K562 (cell line): ENCODE data around the gene IGF2BP3. TPM values are rescaled to one million over a fixed set of nuclear protein-coding genes. Genes with fewer than 3 reads are reported as not detected.

ENCODE experiments used
- CUX1 ChIP-seq: fragments of 200-800 bp; sonication (Bioruptor generic); IDR thresholded peaks from 2 replicates; pipeline ENCODE4 v1.6.1; 2016; ENCODE audit warnings: missing genetic modification characterization, missing compliant biosample characterization
- DNMT1 ChIP-seq: fragments of 450-650 bp; IDR thresholded peaks from 2 replicates; pipeline ENCODE4 v1.6.1; 2016; ENCODE audit warnings: antibody characterized with exemption, mild to moderate bottlenecking
- FOXK1 ChIP-seq: sonication (generic); formaldehyde crosslinking; IDR thresholded peaks from 2 replicates; pipeline ENCODE4 v1.8.0; 2022; ENCODE audit warnings: missing genetic modification reagents, mild to moderate bottlenecking, borderline replicate concordance
- GABPB2 ChIP-seq: fragments of 250-450 bp; sonication (Bioruptor Pico); conservative IDR thresholded peaks from 2 replicates; pipeline ENCODE4 v1.5.1; 2021; ENCODE audit warnings: mild to moderate bottlenecking
- PTBP1 ChIP-seq: fragments of 200-400 bp; formaldehyde crosslinking; IDR thresholded peaks from 2 replicates; pipeline ENCODE4 v1.6.1; 2017; ENCODE audit warnings: low read depth, low read length
- PTRF ChIP-seq: fragments of 450-650 bp; IDR thresholded peaks from 2 replicates; pipeline ENCODE4 v1.6.1; 2016; ENCODE audit warnings: mild to moderate bottlenecking, missing genetic modification characterization, missing compliant biosample characterization
- SIN3B ChIP-seq: fragments of 450-650 bp; IDR thresholded peaks from 2 replicates; pipeline ENCODE4 v1.6.1; 2017; ENCODE audit warnings: low read depth, mild to moderate bottlenecking, moderate library complexity
- TFE3 ChIP-seq: fragments of 450-650 bp; formaldehyde crosslinking; IDR thresholded peaks from 2 replicates; pipeline ENCODE4 v1.4.0; 2020; ENCODE audit warnings: mild to moderate bottlenecking, mixed read lengths
- ZNF79 ChIP-seq: fragments of 250-450 bp; sonication (Bioruptor Pico); IDR thresholded peaks from 2 replicates; pipeline ENCODE4 v1.4.0; 2020; ENCODE audit warnings: low read depth, mild to moderate bottlenecking, moderate library complexity
- polyA plus RNA-seq, 8 experiments: library from polyadenylated mRNA; depleted of rRNA in 4 of 8; stranded (reverse) in 5 of 8; unstranded in 3 of 8; fragments of >200 nt; fragmentation: Nextera tagmentation in 2 of 8; fragmentation: Illumina TruSeq in 1 of 8; extraction: Ambion mirVana in 2 of 8; extraction: Trizol in 1 of 8; gene quantifications; 2 replicates each; pipeline versions ENCODE4 v1.2.1 to v1.2.3, GENCODE V29; 2011 to 2014; ENCODE audit warnings: inconsistent platforms in 1 of 8, missing spikeins in 1 of 8
- total RNA-seq, 7 experiments: library from RNA; depleted of rRNA in 6 of 7; stranded (reverse); fragments of >200 nt in 6 of 7; fragmentation: Illumina TruSeq in 2 of 7; extraction: Trizol in 2 of 7; gene quantifications; 2 replicates each; pipeline versions ENCODE4 v1.2.1 to v1.2.3, GENCODE V29; 2011 to 2021; ENCODE audit warnings: low replicate concordance in 1 of 7

IGF2BP3 gene
- total and polyA plus RNA-seq, 9 of the 15 experiments (the other 6 are each of a cell fraction or from before 2014, with no cell fraction given), result 8.4 to 88.1 (median 61.2) TPM

DNA sequence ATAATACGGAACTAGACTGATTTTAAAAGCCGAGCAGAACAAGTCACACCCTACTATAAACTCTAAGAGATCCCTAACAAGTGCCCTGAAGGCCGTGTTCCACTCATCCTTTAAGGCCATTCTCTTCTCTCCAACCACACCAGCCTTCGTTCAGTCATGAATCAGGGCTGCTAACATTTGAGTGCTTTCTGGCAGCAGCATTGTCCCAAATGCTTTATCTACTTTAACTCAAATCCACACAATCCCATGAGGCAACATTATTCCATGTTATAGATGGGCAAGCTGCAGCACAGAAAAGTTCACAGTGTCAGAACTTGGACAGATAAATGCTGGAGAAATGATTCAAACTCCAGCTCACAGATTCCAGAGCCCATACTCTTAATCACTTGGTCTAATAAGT is 97.7 kb downstream of the IGF2BP3 start (continued):
- TF ChIP-seq TFE3 (CRISPR knock-in tag), result no peak
- no peak for TF ChIP-seq PTBP1
- no peak for TF ChIP-seq CUX1
- no peak for TF ChIP-seq DNMT1
- TF ChIP-seq GABPB2 (CRISPR knock-in tag), result no peak
- TF ChIP-seq ZNF79, result no peak
- no peak for TF ChIP-seq SIN3B
- TF ChIP-seq PTRF (tag), result no peak
- TF ChIP-seq FOXK1 (CRISPR knock-in tag), result no peak
